Erythroblast (primary cell): ENCODE results near the gene CCR7.
"Not testable (repeated sequence)": the region's sequence is repeated elsewhere in the genome, so short reads cannot be mapped to it uniquely, and the experiment has no call there.

Experiments
- GATA1 ChIP-seq: IDR thresholded peaks from 2 replicates; pipeline ENCODE4 v1.6.1; 2011; ENCODE audit warnings: low read depth, mild to moderate bottlenecking, control low read depth, low read length, moderate library complexity
- POLR2A ChIP-seq: IDR thresholded peaks from 2 replicates; pipeline ENCODE4 v1.6.1; 2011; ENCODE audit warnings: mild to moderate bottlenecking, low read length

GRCh38 chr17:40586264-40586663 lies 21.0 kb upstream of the CCR7 start:
- not testable (repeated sequence) for TF ChIP-seq POLR2A, GATA1
